Measurements from ENCODE around the gene ZNRF1. TPM values are rescaled to one million over a fixed set of nuclear protein-coding genes. Genes with fewer than 3 reads are reported as not detected.

The ZNRF1 gene
- total RNA-seq, 1 donor from 2014 or later, result 2.8 TPM

DNA sequence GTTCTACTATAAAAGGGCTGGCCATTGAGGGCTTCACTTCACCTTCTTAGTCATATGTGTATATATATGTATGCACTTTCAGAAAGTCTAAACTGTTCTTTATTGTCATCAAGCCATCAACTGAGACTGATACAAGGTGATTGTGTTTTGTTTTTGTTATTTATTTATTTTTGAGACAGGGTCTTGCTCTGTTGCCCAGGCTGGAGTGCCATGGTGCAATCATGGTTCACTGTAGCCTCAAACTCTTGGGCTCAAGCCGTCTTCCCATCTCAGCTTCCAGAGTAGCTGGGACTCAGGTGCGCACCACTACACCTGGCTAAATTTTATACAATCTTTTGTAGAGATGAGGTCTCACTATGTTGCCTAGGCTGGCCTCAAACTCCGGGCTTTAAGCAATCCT is 5.6 kb downstream of the ZNRF1 start:
- Mint-ChIP-seq H3K9me3 (no peaks in the 10 kb centered on the region), H3K36me3 (ENCODE audit: low read depth) (no peaks in the 10 kb centered on the region), H3K4me1 (peaks cover 14% of the 10 kb centered on the region), H3K27ac (no peak overlapping the region), H3K4me3 (no peak overlapping the region), H3K27me3 (peaks cover 24% of the 10 kb centered on the region)
- POLR2A ChIA-PET, result interaction anchor here (0.6 to 0.7 kb wide), 3 partner anchors 36 to 641 kb away, joined by 3 to 5 read pairs (median 4); no protein-coding TSS in a partner anchor
- DNase-seq (no peak), ATAC-seq (ENCODE audit: low read depth) (no peak)
- intact Hi-C loops (cut with micrococcal nuclease), result no loop called here
- TF ChIP-seq, protein P1, sequence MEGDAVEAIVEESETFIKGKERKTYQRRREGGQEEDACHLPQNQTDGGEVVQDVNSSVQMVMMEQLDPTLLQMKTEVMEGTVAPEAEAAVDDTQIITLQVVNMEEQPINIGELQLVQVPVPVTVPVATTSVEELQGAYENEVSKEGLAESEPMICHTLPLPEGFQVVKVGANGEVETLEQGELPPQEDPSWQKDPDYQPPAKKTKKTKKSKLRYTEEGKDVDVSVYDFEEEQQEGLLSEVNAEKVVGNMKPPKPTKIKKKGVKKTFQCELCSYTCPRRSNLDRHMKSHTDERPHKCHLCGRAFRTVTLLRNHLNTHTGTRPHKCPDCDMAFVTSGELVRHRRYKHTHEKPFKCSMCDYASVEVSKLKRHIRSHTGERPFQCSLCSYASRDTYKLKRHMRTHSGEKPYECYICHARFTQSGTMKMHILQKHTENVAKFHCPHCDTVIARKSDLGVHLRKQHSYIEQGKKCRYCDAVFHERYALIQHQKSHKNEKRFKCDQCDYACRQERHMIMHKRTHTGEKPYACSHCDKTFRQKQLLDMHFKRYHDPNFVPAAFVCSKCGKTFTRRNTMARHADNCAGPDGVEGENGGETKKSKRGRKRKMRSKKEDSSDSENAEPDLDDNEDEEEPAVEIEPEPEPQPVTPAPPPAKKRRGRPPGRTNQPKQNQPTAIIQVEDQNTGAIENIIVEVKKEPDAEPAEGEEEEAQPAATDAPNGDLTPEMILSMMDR (IDR thresholded peaks at IDR 0.05), result no peak
- CTCF ChIA-PET, result interaction anchor here (1.0 kb wide), 1 partner anchor 107 kb away, joined by 7 read pairs; no protein-coding TSS in a partner anchor

DNA sequence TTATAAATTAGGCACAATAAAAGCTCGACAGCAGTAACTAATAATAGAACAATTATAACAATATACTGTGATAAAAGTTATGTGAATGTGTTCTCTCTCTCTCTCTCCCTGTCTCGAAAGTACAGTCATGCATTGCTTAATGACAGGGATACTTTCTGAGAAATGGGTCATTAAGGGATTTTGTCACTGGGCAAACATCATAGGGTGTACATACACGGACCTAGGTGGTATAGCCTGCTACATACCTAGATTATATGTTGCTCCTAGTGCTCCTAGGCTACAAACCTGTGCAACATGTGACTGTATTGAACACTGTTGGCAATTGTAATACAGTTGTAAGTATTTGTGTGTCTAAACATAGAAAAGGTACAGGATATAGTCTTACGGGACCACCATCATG is 6.9 kb downstream of the ZNRF1 start:
- Mint-ChIP-seq H3K36me3 (ENCODE audit: low read depth) (no peaks in the 10 kb centered on the region), H3K4me1 (peaks cover 6% of the 10 kb centered on the region), H3K27me3 (peaks cover 16% of the 10 kb centered on the region), H3K9me3 (no peaks in the 10 kb centered on the region), H3K4me3 (no peak overlapping the region), H3K27ac (no peak overlapping the region)
- DNase-seq, result no peak
- POLR2A ChIA-PET, result no interaction called here
- CTCF ChIA-PET, result interaction anchor here (1.0 kb wide), 1 partner anchor 106 kb away, joined by 7 read pairs; no protein-coding TSS in a partner anchor
- no peak for ATAC-seq (ENCODE audit: low read depth)
- TF ChIP-seq, protein P1 (IDR thresholded peaks at IDR 0.05), result no peak
- intact Hi-C loops (cut with micrococcal nuclease), result no loop called here

DNA sequence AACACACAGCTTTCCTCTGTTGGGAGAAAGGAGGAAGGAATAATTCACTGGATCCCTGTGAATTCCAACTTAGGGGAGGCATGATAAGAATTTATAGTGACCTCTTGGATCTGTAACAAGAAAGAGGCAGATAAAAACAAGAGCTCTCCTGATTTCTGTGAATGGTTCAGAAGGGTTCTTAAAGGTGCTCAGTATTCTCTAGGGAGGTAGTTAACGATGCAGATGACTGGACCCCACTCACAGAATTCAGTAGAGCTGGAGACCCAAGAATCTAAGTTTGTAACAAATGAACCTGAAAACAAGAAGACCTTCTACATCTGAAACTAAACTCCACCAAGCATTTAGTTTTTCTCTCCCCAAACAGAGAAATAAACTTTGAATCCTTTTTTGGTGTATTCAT is 8.6 kb downstream of the ZNRF1 start:
- H3K9me3 Mint-ChIP-seq, result no peaks in the 10 kb centered on the region
- ATAC-seq (ENCODE audit: low read depth) (no peak), DNase-seq (no peak)
- H3K4me3 Mint-ChIP-seq, result no peak overlapping the region
- POLR2A ChIA-PET, result no interaction called here
- CTCF ChIA-PET, result interaction anchor here (1.1 to 2.1 kb wide), 2 partner anchors 9 to 103 kb away, joined by 3 to 10 read pairs; partner anchors contain the start of gene ZNRF1
- no peaks in the 10 kb centered on the region for H3K36me3 Mint-ChIP-seq (ENCODE audit: low read depth)
- peaks cover 11% of the 10 kb centered on the region for H3K27me3 Mint-ChIP-seq
- no peak overlapping the region for H3K27ac Mint-ChIP-seq
- TF ChIP-seq, protein P1 (IDR thresholded peaks at IDR 0.05), result no peak
- H3K4me1 Mint-ChIP-seq, result peaks cover 13% of the 10 kb centered on the region
- intact Hi-C loops (cut with micrococcal nuclease), result no loop called here

DNA sequence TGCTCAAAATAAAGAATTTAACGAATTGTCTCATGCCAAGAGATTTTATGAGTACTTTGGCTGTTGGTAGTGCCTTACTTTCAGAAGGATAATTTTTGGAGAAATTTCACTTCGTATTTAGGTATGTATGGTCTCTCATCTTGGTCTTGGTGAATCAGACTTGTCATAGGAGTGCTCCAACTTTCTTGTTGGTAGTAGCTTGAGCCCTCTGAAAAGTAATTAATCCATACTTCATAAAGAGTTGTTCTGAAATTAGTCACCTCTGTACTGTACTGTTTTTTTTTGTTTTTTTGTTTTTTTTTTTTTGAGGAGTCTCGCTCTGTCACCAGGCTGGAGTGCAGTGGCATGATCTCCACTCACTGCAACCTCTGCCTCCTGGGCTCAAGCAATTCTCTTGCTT is 11.6 kb downstream of the ZNRF1 start:
- H3K36me3 Mint-ChIP-seq (ENCODE audit: low read depth), result no peaks in the 10 kb centered on the region
- CTCF ChIA-PET, result interaction anchor here (0.8 kb wide), 1 partner anchor 101 kb away, joined by 3 read pairs; no protein-coding TSS in a partner anchor
- no peak overlapping the region for H3K27ac Mint-ChIP-seq
- ATAC-seq (ENCODE audit: low read depth) (no peak), DNase-seq (no peak)
- peaks cover 18% of the 10 kb centered on the region for H3K4me1 Mint-ChIP-seq
- intact Hi-C loops (cut with micrococcal nuclease), result no loop called here
- POLR2A ChIA-PET, result no interaction called here
- no peak overlapping the region for H3K4me3 Mint-ChIP-seq
- no peaks in the 10 kb centered on the region for H3K9me3 Mint-ChIP-seq
- TF ChIP-seq, protein P1 (IDR thresholded peaks at IDR 0.05), result no peak
- H3K27me3 Mint-ChIP-seq, result no peaks in the 10 kb centered on the region

DNA sequence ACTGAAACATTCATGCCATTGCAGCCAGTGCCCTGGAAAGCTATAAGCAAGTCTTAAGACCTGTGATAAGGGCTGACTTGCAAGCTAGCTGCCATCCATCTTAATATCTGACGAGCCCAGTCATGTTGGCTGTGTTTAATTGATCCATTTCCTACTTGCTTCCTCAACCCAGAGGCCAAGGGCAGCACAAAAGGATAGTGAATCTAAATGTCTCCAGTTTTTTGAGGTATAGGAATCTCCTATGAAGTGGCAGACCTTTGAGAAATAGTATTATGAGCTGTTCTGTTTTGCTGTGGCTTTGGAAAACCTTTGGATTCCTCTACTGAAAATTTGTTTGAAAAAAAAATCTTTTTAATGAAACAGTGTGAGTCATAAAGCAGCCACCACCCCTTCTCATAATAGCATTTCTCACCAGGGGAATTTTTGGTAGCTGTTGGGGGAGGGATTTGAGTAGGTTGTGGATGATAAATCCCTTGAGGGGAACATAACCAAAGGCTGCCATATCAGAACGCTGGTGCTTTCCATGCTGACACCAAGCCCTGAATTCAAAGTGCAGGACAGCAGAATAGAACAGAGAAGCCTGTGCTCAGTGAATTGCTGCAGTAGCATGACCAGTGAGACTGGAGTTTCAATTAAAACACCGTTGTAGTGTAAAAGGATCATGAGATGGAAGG is 12.9 kb downstream of the ZNRF1 start:
- Mint-ChIP-seq H3K36me3 (ENCODE audit: low read depth) (no peaks in the 10 kb centered on the region), H3K27me3 (no peaks in the 10 kb centered on the region), H3K27ac (peak overlapping the region; percentile 74), H3K4me1 (peaks cover 18% of the 10 kb centered on the region), H3K4me3 (peak overlapping the region; percentile 62), H3K9me3 (no peaks in the 10 kb centered on the region)
- DNase-seq (no peak), ATAC-seq (ENCODE audit: low read depth) (peak; percentile 98)
- ChIA-PET CTCF (interaction anchor here (1.5 kb wide), 1 partner anchor 13 kb away, joined by 9 read pairs; the partner anchor contains the start of gene ZNRF1), POLR2A (interaction anchor here (0.8 to 2.4 kb wide), 6 partner anchors 12 to 98 kb away, joined by 3 to 7 read pairs (median 5); partner anchors contain the start of genes WDR59 and ZNRF1)
- intact Hi-C loops (cut with micrococcal nuclease), result loop anchor here (1.0 kb wide), 2 partner anchors 11 to 98 kb away; no protein-coding TSS in a partner anchor
- TF ChIP-seq, protein P1 (IDR thresholded peaks at IDR 0.05), result no peak

All from activated B cell treated with CpG ODN at 0.5 μM for 24 hours (primary cell).